ENCODE results near the gene SLC6A18. TPM values are rescaled to one million over a fixed set of nuclear protein-coding genes. Genes with fewer than 3 reads are reported as not detected.

The SLC6A18 gene
- total RNA-seq, 2 donors from 2014 or later = not detected

DNA sequence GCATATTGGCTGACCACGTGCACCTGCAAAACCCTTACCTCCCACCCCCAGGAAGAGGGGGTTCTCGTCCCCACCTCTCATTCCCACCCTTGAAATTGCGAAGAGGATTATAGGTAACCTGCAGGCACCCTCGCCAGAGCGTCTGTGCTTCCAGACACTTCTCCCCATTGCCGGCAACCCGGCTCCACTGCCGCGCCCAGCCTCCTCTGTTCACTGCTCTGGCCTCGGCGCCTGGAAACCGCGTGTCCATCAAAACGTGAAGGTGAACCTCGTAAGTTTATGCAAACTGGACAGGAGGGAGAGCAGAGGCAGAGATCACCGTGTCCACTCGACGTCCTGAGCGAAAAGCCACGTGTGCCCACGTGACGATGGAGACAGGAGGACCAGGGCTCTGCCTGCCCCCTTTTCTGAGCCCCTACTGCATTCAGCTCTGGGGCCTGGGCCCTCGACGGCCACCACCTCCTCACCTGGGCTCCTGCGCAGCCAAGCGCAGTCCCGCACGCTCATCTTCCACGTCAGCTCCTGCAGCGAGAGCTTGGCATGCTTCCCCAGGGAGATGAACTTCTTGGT lies 67.8 kb downstream of the SLC6A18 start:
- Histone ChIP-seq H3K27ac (no peak overlapping the region), H3K36me3 (no peaks in the 10 kb centered on the region), H3K4me1 (ENCODE audit: control insufficient read depth in 1 of 2, low read depth in 2 of 2) (no peaks in the 10 kb centered on the region), H3K27me3 (replicated peaks; ENCODE audit: insufficient read depth) (no peaks in the 10 kb centered on the region), H3K4me3 (no peak overlapping the region), H3K9me3 (peaks cover 5% of the 10 kb centered on the region)
- ATAC-seq (ENCODE audit: insufficient number of reproducible peaks, low FRiP score, low read depth) (no peak), DNase-seq (ENCODE audit: low spot score) (no peak)
- TF ChIP-seq, protein P1, sequence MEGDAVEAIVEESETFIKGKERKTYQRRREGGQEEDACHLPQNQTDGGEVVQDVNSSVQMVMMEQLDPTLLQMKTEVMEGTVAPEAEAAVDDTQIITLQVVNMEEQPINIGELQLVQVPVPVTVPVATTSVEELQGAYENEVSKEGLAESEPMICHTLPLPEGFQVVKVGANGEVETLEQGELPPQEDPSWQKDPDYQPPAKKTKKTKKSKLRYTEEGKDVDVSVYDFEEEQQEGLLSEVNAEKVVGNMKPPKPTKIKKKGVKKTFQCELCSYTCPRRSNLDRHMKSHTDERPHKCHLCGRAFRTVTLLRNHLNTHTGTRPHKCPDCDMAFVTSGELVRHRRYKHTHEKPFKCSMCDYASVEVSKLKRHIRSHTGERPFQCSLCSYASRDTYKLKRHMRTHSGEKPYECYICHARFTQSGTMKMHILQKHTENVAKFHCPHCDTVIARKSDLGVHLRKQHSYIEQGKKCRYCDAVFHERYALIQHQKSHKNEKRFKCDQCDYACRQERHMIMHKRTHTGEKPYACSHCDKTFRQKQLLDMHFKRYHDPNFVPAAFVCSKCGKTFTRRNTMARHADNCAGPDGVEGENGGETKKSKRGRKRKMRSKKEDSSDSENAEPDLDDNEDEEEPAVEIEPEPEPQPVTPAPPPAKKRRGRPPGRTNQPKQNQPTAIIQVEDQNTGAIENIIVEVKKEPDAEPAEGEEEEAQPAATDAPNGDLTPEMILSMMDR (IDR thresholded peaks at IDR 0.05) = no peak

DNA sequence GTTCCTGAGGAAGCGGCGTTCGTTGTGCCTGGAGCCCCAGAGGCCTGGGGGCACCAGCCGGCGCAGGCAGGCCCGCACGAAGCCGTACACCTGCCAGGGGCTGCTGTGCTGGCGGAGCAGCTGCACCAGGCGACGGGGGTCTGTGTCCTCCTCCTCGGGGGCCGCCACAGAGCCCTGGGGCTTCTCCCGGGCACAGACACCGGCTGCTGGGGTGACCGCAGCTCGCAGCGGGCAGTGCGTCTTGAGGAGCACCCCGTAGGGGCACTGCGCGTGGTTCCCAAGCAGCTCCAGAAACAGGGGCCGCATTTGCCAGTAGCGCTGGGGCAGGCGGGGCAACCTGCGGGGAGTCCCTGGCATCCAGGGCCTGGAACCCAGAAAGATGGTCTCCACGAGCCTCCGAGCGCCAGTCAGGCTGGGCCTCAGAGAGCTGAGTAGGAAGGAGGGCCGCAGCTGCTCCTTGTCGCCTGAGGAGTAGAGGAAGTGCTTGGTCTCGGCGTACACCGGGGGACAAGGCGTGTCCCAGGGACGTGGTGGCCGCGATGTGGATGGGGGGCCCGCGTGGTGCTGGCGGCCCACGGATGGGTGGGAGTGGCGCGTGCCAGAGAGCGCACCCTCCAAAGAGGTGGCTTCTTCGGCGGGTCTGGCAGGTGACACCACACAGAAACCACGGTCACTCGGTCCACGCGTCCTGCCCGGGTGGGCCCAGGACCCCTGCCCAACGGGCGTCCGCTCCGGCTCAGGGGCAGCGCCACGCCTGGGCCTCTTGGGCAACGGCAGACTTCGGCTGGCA lies 68.4 kb downstream of the SLC6A18 start:
- ATAC-seq (ENCODE audit: insufficient number of reproducible peaks, low FRiP score, low read depth) (no peak), DNase-seq (ENCODE audit: low spot score) (no peak)

DNA sequence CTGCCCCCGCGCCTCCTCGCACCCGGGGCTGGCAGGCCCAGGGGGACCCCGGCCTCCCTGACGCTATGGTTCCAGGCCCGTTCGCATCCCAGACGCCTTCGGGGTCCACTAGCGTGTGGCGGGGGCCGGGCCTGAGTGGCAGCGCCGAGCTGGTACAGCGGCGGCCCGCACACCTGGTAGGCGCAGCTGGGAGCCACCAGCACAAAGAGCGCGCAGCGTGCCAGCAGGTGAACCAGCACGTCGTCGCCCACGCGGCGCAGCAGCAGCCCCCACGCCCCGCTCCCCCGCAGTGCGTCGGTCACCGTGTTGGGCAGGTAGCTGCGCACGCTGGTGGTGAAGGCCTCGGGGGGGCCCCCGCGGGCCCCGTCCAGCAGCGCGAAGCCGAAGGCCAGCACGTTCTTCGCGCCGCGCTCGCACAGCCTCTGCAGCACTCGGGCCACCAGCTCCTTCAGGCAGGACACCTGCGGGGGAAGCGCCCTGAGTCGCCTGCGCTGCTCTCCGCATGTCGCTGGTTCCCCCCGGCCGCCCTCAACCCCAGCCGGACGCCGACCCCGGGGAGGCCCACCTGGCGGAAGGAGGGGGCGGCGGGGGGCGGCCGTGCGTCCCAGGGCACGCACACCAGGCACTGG lies 69.1 kb downstream of the SLC6A18 start:
- ATAC-seq (ENCODE audit: insufficient number of reproducible peaks, low FRiP score, low read depth) (no peak), DNase-seq (ENCODE audit: low spot score) (no peak)
- TF ChIP-seq, protein P1 (IDR thresholded peaks at IDR 0.05) = no peak
- Histone ChIP-seq H3K9me3 (no peaks in the 10 kb centered on the region), H3K4me3 (no peak overlapping the region), H3K27me3 (replicated peaks; ENCODE audit: insufficient read depth) (no peaks in the 10 kb centered on the region), H3K36me3 (no peaks in the 10 kb centered on the region), H3K4me1 (ENCODE audit: control insufficient read depth in 1 of 2, low read depth in 2 of 2) (no peaks in the 10 kb centered on the region), H3K27ac (no peak overlapping the region)

More for the DNA sequence above, 68.4 kb downstream of the SLC6A18 start:
- Histone ChIP-seq H3K27ac (no peak overlapping the region), H3K4me3 (no peak overlapping the region), H3K36me3 (no peaks in the 10 kb centered on the region), H3K9me3 (no peaks in the 10 kb centered on the region), H3K27me3 (replicated peaks; ENCODE audit: insufficient read depth) (no peaks in the 10 kb centered on the region), H3K4me1 (ENCODE audit: control insufficient read depth in 1 of 2, low read depth in 2 of 2) (no peaks in the 10 kb centered on the region)
- TF ChIP-seq, protein P1 (IDR thresholded peaks at IDR 0.05) = no peak

DNA sequence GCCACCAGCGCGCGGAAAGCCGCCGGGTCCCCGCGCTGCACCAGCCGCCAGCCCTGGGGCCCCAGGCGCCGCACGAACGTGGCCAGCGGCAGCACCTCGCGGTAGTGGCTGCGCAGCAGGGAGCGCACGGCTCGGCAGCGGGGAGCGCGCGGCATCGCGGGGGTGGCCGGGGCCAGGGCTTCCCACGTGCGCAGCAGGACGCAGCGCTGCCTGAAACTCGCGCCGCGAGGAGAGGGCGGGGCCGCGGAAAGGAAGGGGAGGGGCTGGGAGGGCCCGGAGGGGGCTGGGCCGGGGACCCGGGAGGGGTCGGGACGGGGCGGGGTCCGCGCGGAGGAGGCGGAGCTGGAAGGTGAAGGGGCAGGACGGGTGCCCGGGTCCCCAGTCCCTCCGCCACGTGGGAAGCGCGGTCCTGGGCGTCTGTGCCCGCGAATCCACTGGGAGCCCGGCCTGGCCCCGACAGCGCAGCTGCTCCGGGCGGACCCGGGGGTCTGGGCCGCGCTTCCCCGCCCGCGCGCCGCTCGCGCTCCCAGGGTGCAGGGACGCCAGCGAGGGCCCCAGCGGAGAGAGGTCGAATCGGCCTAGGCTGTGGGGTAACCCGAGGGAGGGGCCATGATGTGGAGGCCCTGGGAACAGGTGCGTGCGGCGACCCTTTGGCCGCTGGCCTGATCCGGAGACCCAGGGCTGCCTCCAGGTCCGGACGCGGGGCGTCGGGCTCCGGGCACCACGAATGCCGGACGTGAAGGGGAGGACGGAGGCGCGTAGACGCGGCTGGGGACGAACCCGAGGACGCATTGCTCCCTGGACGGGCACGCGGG lies 69.9 kb downstream of the SLC6A18 start, which contains the start of gene TERT:
Gene TERT (minus strand): TSS at position 234 of the 815 bp plus-strand sequence. CDS start 79 bp downstream, at position 155.
- no peaks in the 10 kb centered on the region for H3K27me3 ChIP-seq (replicated peaks; ENCODE audit: insufficient read depth)
- H3K9me3 ChIP-seq = no peaks in the 10 kb centered on the region
- no peak within 1 kb of the TSS for H3K4me3 ChIP-seq
- no peaks in the 10 kb centered on the region for H3K36me3 ChIP-seq
- ATAC-seq (ENCODE audit: insufficient number of reproducible peaks, low FRiP score, low read depth) = no peak
- DNase-seq (ENCODE audit: low spot score) = no peak
- no peak within 1 kb of the TSS for H3K27ac ChIP-seq
- TF ChIP-seq, protein P1 (IDR thresholded peaks at IDR 0.05) = no peak
- no peaks in the 10 kb centered on the region for H3K4me1 ChIP-seq (ENCODE audit: control insufficient read depth in 1 of 2, low read depth in 2 of 2)
